WTC11 (cell line): ENCODE results near the gene MAGI2.

Experiments
- E2F1 ChIP-seq: sonication (generic); formaldehyde crosslinking; IDR thresholded peaks from 2 replicates; pipeline ENCODE4 v1.8.0; 2022; ENCODE audit warnings: mild to moderate bottlenecking, missing genetic modification reagents
- TP53 ChIP-seq: sonication (generic); formaldehyde crosslinking; IDR thresholded peaks from 2 replicates; pipeline ENCODE4 v1.8.1; 2023; ENCODE audit warnings: mild to moderate bottlenecking, missing genetic modification reagents
- ZBTB21 ChIP-seq: sonication (generic); formaldehyde crosslinking; IDR thresholded peaks from 2 replicates; pipeline ENCODE4 v1.8.1; 2023; ENCODE audit warnings: mild to moderate bottlenecking, missing genetic modification reagents, borderline replicate concordance
- ZNF138 ChIP-seq: sonication (generic); formaldehyde crosslinking; conservative IDR thresholded peaks from 2 replicates; pipeline ENCODE4 v1.8.1; 2022; ENCODE audit warnings: mild to moderate bottlenecking, moderate library complexity, missing genetic modification reagents
- TF ChIP-seq, protein P1 (sequence below): fragments of 250-450 bp; sonication (Bioruptor Pico); IDR thresholded peaks from 2 replicates; pipeline ENCODE4 v1.9.0; 2021; ENCODE audit warnings: mild to moderate bottlenecking, borderline replicate concordance
- TF ChIP-seq, protein P2 (sequence below): fragments of 200-600 bp; IDR thresholded peaks from 2 replicates; pipeline ENCODE4 v1.8.0; 2022; ENCODE audit warnings: antibody characterized with exemption

DNA sequence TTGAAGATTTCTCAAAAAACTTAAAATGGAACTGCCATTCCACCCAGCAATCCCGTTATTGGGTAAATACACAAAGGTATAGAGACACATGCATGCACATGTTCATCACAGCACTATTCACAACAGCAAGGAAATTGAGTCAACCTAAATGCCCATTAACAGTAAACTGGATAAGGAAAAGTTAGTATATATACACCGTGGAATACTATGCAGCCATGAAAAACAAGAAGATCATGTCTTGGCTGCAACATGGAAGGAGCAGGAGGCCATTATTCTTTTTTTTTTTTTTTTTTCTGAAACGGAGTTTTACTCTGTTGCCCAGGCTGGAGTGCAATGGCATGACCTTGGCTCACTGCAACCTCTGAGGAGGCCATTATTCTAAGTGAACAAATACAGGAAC lies 749.0 kb downstream of the MAGI2 start:
- TF ChIP-seq TP53 (CRISPR knock-in tag) (no peak), E2F1 (CRISPR knock-in tag) (no peak), ZBTB21 (CRISPR knock-in tag) (no peak), ZNF138 (CRISPR knock-in tag) (no peak)
- TF ChIP-seq, protein P1, sequence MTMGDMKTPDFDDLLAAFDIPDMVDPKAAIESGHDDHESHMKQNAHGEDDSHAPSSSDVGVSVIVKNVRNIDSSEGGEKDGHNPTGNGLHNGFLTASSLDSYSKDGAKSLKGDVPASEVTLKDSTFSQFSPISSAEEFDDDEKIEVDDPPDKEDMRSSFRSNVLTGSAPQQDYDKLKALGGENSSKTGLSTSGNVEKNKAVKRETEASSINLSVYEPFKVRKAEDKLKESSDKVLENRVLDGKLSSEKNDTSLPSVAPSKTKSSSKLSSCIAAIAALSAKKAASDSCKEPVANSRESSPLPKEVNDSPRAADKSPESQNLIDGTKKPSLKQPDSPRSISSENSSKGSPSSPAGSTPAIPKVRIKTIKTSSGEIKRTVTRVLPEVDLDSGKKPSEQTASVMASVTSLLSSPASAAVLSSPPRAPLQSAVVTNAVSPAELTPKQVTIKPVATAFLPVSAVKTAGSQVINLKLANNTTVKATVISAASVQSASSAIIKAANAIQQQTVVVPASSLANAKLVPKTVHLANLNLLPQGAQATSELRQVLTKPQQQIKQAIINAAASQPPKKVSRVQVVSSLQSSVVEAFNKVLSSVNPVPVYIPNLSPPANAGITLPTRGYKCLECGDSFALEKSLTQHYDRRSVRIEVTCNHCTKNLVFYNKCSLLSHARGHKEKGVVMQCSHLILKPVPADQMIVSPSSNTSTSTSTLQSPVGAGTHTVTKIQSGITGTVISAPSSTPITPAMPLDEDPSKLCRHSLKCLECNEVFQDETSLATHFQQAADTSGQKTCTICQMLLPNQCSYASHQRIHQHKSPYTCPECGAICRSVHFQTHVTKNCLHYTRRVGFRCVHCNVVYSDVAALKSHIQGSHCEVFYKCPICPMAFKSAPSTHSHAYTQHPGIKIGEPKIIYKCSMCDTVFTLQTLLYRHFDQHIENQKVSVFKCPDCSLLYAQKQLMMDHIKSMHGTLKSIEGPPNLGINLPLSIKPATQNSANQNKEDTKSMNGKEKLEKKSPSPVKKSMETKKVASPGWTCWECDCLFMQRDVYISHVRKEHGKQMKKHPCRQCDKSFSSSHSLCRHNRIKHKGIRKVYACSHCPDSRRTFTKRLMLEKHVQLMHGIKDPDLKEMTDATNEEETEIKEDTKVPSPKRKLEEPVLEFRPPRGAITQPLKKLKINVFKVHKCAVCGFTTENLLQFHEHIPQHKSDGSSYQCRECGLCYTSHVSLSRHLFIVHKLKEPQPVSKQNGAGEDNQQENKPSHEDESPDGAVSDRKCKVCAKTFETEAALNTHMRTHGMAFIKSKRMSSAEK (CRISPR knock-in tag): no peak
- TF ChIP-seq, protein P2, sequence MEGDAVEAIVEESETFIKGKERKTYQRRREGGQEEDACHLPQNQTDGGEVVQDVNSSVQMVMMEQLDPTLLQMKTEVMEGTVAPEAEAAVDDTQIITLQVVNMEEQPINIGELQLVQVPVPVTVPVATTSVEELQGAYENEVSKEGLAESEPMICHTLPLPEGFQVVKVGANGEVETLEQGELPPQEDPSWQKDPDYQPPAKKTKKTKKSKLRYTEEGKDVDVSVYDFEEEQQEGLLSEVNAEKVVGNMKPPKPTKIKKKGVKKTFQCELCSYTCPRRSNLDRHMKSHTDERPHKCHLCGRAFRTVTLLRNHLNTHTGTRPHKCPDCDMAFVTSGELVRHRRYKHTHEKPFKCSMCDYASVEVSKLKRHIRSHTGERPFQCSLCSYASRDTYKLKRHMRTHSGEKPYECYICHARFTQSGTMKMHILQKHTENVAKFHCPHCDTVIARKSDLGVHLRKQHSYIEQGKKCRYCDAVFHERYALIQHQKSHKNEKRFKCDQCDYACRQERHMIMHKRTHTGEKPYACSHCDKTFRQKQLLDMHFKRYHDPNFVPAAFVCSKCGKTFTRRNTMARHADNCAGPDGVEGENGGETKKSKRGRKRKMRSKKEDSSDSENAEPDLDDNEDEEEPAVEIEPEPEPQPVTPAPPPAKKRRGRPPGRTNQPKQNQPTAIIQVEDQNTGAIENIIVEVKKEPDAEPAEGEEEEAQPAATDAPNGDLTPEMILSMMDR: no peak
